VCaP (cell line): ENCODE data around the gene TXNL4B.

ENCODE experiments used
- H3K27ac ChIP-seq: fragments of 450-650 bp; 2 replicates; pipeline ENCODE4 v1.5.1; 2017
- TF ChIP-seq, protein P1 (sequence below): fragments of 450-650 bp; conservative IDR thresholded peaks from 2 replicates; pipeline ENCODE4 v1.5.1; 2017; ENCODE audit warnings: mild to moderate bottlenecking, moderate library complexity

The TXNL4B gene

DNA sequence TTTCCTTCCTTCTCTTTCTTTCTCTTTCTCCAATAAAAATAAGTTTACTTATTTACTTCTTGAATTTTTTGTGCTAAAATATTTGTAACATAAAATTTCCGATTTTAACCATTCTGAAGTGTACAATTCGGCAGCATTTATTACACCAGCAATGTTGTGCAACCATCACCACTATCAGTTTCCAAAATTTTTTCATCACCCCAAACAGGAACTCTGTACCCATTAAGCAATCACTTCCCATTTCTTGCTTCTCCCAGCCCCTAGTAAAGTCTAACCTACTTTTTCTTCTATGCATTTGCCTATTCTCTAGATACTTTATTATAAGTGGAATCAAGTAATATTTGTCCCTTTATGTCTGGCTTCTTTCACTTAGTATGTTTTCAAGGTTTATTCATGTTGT lies 41.6 kb downstream of the TXNL4B start:
- TF ChIP-seq, protein P1, sequence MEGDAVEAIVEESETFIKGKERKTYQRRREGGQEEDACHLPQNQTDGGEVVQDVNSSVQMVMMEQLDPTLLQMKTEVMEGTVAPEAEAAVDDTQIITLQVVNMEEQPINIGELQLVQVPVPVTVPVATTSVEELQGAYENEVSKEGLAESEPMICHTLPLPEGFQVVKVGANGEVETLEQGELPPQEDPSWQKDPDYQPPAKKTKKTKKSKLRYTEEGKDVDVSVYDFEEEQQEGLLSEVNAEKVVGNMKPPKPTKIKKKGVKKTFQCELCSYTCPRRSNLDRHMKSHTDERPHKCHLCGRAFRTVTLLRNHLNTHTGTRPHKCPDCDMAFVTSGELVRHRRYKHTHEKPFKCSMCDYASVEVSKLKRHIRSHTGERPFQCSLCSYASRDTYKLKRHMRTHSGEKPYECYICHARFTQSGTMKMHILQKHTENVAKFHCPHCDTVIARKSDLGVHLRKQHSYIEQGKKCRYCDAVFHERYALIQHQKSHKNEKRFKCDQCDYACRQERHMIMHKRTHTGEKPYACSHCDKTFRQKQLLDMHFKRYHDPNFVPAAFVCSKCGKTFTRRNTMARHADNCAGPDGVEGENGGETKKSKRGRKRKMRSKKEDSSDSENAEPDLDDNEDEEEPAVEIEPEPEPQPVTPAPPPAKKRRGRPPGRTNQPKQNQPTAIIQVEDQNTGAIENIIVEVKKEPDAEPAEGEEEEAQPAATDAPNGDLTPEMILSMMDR = no peak

DNA sequence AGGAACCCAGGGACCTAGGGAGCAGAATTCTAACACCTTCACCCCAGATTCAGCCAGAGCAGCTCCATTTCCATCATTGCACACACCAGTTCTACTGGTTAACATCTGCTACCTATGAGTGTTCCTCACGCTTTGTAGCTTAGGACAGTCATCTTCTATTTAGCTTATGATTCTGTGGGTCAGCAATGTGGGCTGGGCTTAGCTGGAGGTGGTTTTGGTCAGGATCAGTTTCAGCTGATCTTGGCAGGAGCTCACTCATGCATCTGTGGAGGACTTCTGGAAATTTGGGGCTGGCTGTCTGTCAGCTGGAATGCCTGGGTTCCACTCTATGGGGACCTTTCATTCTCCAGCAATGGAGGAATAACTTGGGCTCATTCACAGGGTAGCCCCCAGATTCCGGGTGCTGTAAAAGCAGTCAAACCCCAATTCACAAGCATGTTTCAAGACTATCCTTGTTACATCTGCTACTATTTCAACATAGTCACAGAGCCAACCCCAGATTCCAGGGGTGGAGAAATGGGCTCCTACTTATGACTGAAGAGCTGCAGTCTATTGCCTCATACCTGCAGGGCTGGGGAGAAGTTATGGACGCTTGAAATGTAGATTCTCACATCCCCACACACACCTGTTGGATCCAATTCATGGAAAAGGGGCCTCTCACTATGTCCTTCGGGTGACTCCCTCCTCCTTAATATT lies 42.5 kb downstream of the TXNL4B start:
- no peak overlapping the region for H3K27ac ChIP-seq
- TF ChIP-seq, protein P1 = no peak

More for the DNA sequence above, 41.6 kb downstream of the TXNL4B start:
- no peak overlapping the region for H3K27ac ChIP-seq

DNA sequence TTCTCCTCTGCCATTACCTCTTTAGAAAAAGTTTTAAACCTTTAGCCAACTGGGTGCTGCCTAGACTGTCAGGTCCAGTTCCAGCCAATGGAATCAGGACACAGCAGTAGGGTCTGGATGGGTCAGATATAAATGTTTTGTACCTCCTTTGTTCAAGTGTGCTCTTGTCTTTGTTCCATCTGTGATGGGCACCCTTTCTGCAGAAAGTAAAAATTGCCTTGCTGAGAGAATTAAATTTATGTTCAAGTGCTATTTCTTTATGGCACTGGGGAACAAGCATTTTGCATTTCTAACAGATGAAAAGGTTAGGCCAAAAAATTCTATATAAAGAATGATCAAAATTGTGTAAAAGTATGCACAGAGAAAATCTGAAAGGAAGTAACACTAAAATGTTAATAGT lies 44.3 kb downstream of the TXNL4B start:
- TF ChIP-seq, protein P1 = no peak
- no peak overlapping the region for H3K27ac ChIP-seq

DNA sequence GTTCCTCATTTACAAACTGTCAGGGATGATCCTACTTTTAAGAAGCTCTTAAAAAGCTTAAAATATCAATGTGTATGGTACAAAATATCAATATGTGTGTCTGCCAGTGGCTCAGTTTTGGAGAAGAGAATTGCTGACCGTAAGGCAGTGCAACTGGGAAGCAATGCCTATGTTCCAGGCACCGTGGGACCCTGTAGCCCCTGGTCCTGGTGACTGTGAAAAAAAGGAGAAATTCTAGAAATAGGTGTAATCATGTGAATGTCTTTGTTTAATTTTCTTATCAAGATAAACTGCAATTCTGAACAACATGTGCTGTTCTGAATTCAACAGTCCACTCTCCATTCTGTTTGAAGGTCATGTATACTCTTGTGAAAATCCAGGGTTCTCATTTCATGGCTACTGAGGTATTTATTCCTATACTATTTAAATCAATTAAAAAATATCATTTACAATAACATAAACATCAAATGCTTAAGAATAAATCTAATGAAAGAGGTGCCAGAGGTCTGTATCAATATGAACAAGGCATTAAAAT lies 48.5 kb downstream of the TXNL4B start:
- TF ChIP-seq, protein P1 = no peak
- no peak overlapping the region for H3K27ac ChIP-seq

DNA sequence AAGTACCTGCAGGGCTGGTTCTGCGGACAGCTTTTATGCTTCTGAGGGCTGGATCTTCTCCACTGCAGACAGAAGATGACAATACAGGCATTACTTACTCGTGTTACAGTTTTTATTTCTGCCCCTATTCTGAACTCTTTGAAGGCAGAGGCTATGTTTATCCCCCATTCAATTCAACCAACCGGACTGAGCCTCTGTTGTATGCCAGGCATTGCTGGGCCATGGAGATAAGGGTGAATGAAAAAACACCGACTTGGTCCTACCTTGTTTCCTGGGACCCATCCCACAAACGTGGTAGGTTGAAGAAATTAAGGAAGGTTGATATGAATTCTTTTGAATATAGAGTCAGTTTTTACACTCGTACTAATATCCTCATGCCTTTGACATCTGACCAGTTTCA lies 49.1 kb downstream of the TXNL4B start:
- TF ChIP-seq, protein P1 = no peak
- no peak overlapping the region for H3K27ac ChIP-seq

DNA sequence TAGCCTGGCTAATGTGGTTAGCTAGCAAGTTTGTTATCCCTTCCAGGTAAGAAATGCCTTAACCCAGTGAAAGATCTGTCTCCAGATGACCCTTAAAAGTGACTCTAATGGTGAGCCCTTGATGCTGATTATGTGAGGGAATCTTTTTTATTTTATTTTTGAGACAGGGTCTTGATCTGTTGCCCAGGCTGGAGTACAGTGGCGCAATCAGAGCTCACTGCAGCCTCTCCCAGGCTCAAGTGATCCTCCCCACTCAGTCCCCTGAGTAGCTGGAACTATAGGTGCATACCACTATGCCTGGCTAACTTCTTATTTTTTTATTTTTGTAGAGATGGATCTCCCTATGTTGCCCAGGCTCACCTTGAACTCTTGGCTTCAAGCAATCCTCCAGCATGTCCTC lies 49.9 kb downstream of the TXNL4B start:
- no peak overlapping the region for H3K27ac ChIP-seq
- TF ChIP-seq, protein P1 = no peak

DNA sequence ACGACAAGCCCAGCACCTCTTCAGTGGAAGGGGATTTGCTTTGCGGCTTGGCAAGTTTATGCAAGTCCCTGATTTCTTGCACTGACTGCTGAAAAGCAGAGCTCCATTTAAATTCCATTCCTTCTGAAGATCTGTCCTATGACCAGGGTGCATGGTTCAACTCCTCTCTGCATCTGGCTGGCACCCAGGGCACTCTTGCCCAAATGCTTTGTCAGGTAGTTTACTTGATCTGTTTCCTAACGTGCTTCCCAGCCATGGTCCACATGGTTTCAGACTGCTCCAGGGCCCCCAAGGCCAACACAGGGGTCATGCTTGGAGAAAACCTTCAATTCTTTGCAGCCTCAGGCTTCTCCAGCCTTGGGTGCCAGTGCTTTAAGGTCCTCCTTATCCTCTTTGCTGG lies 50.4 kb downstream of the TXNL4B start:
- TF ChIP-seq, protein P1 = no peak
- H3K27ac ChIP-seq = no peak overlapping the region
